Osteoblast (primary cell): Measurements from ENCODE around the gene PANK4. TPM values are rescaled to one million over a fixed set of nuclear protein-coding genes. Genes with fewer than 3 reads are reported as not detected.

Experiments used
- DNase-seq: peaks from one replicate; pipeline ENCODE4 v3.0.0; 2011; ENCODE audit warnings: low spot score, mixed read lengths; ENCODE audit not compliant: insufficient read length; ENCODE audit errors: missing footprints
- H2AFZ ChIP-seq: 2 replicates; pipeline ENCODE4 v1.6.0; 2011; ENCODE audit warnings: mild to moderate bottlenecking, low read length
- H3K27ac ChIP-seq: 2 replicates; pipeline ENCODE4 v1.5.1; 2011; ENCODE audit warnings: mild to moderate bottlenecking, low read depth, low read length, moderate library complexity
- H3K27me3 ChIP-seq: 2 replicates; pipeline ENCODE4 v1.6.0; 2012; ENCODE audit warnings: mild to moderate bottlenecking, control low read depth, inconsistent platforms, low read length, moderate library complexity; ENCODE audit not compliant: insufficient read depth
- H3K36me3 ChIP-seq: 2 replicates; pipeline ENCODE4 v1.5.1; 2011; ENCODE audit warnings: mild to moderate bottlenecking, low read length, control low read depth, moderate library complexity; ENCODE audit not compliant: insufficient read depth
- H3K4me1 ChIP-seq: 2 replicates; pipeline ENCODE4 v1.5.1; 2011; ENCODE audit warnings: mild to moderate bottlenecking, low read length, control low read depth, moderate library complexity; ENCODE audit not compliant: insufficient read depth
- H3K4me2 ChIP-seq: 2 replicates; pipeline ENCODE4 v1.6.0; 2011; ENCODE audit warnings: mild to moderate bottlenecking, low read length; ENCODE audit not compliant: insufficient read depth
- H3K4me3 ChIP-seq: fragments of 200-600 bp; sonication (generic); 3 replicates; pipeline ENCODE4 v1.5.1; 2012; ENCODE audit warnings: mild to moderate bottlenecking, low read length, inconsistent platforms; ENCODE audit not compliant: insufficient read depth
- H3K79me2 ChIP-seq: 2 replicates; pipeline ENCODE4 v1.6.0; 2012; ENCODE audit warnings: mild to moderate bottlenecking, low read length, control low read depth, inconsistent platforms; ENCODE audit not compliant: insufficient read depth
- H3K9me3 ChIP-seq: 2 replicates; pipeline ENCODE4 v1.5.1; 2011; ENCODE audit warnings: low read depth, low read length, control low read depth
- H4K20me1 ChIP-seq: 2 replicates; pipeline ENCODE4 v1.6.0; 2012; ENCODE audit warnings: mild to moderate bottlenecking, low read length, control low read depth; ENCODE audit not compliant: insufficient read depth
- total RNA-seq: library from RNA; depleted of rRNA; stranded (reverse); fragments of >200 nt; gene quantifications from 2 replicates; pipeline ENCODE4 v1.2.3, GENCODE V29; 2012
- TF ChIP-seq, protein P1 (sequence below): IDR thresholded peaks from 2 replicates; pipeline ENCODE4 v1.5.1; 2011; ENCODE audit warnings: mild to moderate bottlenecking, low read depth, low read length, moderate library complexity; ENCODE audit errors: extremely low read depth

Gene PANK4
- total RNA-seq, 1 donor = 15.2 TPM

GRCh38 chr1:2508180-2508579 lies 18.2 kb downstream of the PANK4 start:
- no peaks in the 10 kb centered on the region for H3K79me2 ChIP-seq
- H3K4me1 ChIP-seq = no peaks in the 10 kb centered on the region
- H4K20me1 ChIP-seq = peaks cover 5% of the 10 kb centered on the region
- TF ChIP-seq, protein P1, sequence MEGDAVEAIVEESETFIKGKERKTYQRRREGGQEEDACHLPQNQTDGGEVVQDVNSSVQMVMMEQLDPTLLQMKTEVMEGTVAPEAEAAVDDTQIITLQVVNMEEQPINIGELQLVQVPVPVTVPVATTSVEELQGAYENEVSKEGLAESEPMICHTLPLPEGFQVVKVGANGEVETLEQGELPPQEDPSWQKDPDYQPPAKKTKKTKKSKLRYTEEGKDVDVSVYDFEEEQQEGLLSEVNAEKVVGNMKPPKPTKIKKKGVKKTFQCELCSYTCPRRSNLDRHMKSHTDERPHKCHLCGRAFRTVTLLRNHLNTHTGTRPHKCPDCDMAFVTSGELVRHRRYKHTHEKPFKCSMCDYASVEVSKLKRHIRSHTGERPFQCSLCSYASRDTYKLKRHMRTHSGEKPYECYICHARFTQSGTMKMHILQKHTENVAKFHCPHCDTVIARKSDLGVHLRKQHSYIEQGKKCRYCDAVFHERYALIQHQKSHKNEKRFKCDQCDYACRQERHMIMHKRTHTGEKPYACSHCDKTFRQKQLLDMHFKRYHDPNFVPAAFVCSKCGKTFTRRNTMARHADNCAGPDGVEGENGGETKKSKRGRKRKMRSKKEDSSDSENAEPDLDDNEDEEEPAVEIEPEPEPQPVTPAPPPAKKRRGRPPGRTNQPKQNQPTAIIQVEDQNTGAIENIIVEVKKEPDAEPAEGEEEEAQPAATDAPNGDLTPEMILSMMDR = no peak
- H3K9me3 ChIP-seq = no peaks in the 10 kb centered on the region
- no peak overlapping the region for H3K4me3 ChIP-seq
- peaks cover 23% of the 10 kb centered on the region for H3K36me3 ChIP-seq
- peaks cover 23% of the 10 kb centered on the region for H3K27me3 ChIP-seq
- no peak for DNase-seq
- no peak overlapping the region for H3K27ac ChIP-seq
- no peak overlapping the region for H2AFZ ChIP-seq
- no peak overlapping the region for H3K4me2 ChIP-seq

- H3K4me1 ChIP-seq = no peaks in the 10 kb centered on the region
- H3K36me3 ChIP-seq = peaks cover 19% of the 10 kb centered on the region
- H3K4me2 ChIP-seq = no peak overlapping the region
- no peak overlapping the region for H3K4me3 ChIP-seq
- no peak overlapping the region for H2AFZ ChIP-seq
- no peaks in the 10 kb centered on the region for H3K9me3 ChIP-seq
- DNase-seq = peak; percentile 88
- peaks cover 5% of the 10 kb centered on the region for H4K20me1 ChIP-seq
- TF ChIP-seq, protein P1 = no peak
- H3K27ac ChIP-seq = no peak overlapping the region
- H3K79me2 ChIP-seq = no peaks in the 10 kb centered on the region
- peaks cover 27% of the 10 kb centered on the region for H3K27me3 ChIP-seq
These were observed 18.6 kb downstream of the PANK4 start for GRCh38 chr1:2507744-2508155.

- H3K27me3 ChIP-seq = peaks cover 28% of the 10 kb centered on the region
- no peaks in the 10 kb centered on the region for H3K4me1 ChIP-seq
- H3K4me3 ChIP-seq = no peak overlapping the region
- H3K36me3 ChIP-seq = peaks cover 18% of the 10 kb centered on the region
- H3K9me3 ChIP-seq = no peaks in the 10 kb centered on the region
- no peak overlapping the region for H3K4me2 ChIP-seq
- H3K27ac ChIP-seq = no peak overlapping the region
- TF ChIP-seq, protein P1 = no peak
- no peaks in the 10 kb centered on the region for H3K79me2 ChIP-seq
- no peak overlapping the region for H2AFZ ChIP-seq
- DNase-seq = peak; percentile 93
- H4K20me1 ChIP-seq = peaks cover 5% of the 10 kb centered on the region
These were observed 19.4 kb downstream of the PANK4 start for GRCh38 chr1:2506901-2507565.

GRCh38 chr1:2506007-2506860 lies 20.2 kb downstream of the PANK4 start:
- Histone ChIP-seq H3K27ac (no peak overlapping the region), H3K4me2 (no peak overlapping the region), H3K9me3 (no peaks in the 10 kb centered on the region), H3K4me1 (no peaks in the 10 kb centered on the region), H4K20me1 (peaks cover 5% of the 10 kb centered on the region), H3K79me2 (no peaks in the 10 kb centered on the region), H2AFZ (no peak overlapping the region), H3K27me3 (peaks cover 28% of the 10 kb centered on the region), H3K36me3 (peaks cover 10% of the 10 kb centered on the region), H3K4me3 (no peak overlapping the region)
- TF ChIP-seq, protein P1 = no peak
- DNase-seq = peak; percentile 96
